Left lung (tissue), 10 donors: Measurements from ENCODE around the gene FBXW5. TPM values are rescaled to one million over a fixed set of nuclear protein-coding genes. Genes with fewer than 3 reads are reported as not detected.

Source experiments
- ATAC-seq: fragments of 200-7000 bp; cut with Tn5 transposase; one replicate; pipeline ENCODE4 v1.9.1; 2020; ENCODE audit warnings: moderate library complexity
- DNase-seq, 4 donors: peaks; one replicate each; pipeline ENCODE4 v3.0.0-alpha.2; 2013 to 2020
- H3K27ac ChIP-seq, 2 donors: fragments of 200-600 bp; sonication (generic) in 1 of 2; one replicate each; pipeline versions ENCODE4 v1.5.0 to v1.8.0; 2020 to 2021
- H3K27me3 ChIP-seq, 2 donors: fragments of 200-600 bp; sonication (generic) in 1 of 2; one replicate each; pipeline versions ENCODE4 v1.5.0 to v1.8.0; 2020 to 2021
- H3K36me3 ChIP-seq, 2 donors: fragments of 200-600 bp; sonication (generic) in 1 of 2; one replicate each; pipeline versions ENCODE4 v1.5.0 to v1.8.0; 2020 to 2021
- H3K4me1 ChIP-seq, 2 donors: fragments of 200-600 bp; one replicate each; pipeline ENCODE4 v1.8.0; 2021
- H3K4me3 ChIP-seq, 2 donors: fragments of 200-600 bp; sonication (generic) in 1 of 2; one replicate each; pipeline versions ENCODE4 v1.5.0 to v1.8.0; 2020 to 2021; ENCODE audit warnings: mild to moderate bottlenecking in 1 of 2
- H3K9me3 ChIP-seq, 2 donors: fragments of 200-600 bp; sonication (generic) in 1 of 2; one replicate each; pipeline versions ENCODE4 v1.5.0 to v1.8.0; 2020 to 2021
- intact Hi-C, 2 donors: fragments of 100-400 bp; cut with DNase I; formaldehyde crosslinking; loops; one replicate each; pipeline versions ENCODE4 v1.11.2 to v1.14.2; 2022
- polyA plus RNA-seq, 6 donors: library from polyadenylated mRNA; unstranded; fragments of 120-200 nt; gene quantifications; one replicate each; pipeline ENCODE4 v1.2.1, GENCODE V29; 2013; ENCODE audit not compliant: insufficient read length in 6 of 6
- total RNA-seq, 2 donors: library from RNA; stranded (reverse); fragmentation: NEBNext Ultra II Directional; extraction: Animal tissue kit (Norgen Biotek cat#: 25700); gene quantifications; one replicate each; pipeline ENCODE4 v1.2.1, GENCODE V29; 2021
- TF ChIP-seq, protein P1 (sequence below), 2 donors: fragments of 200-600 bp; sonication (generic) in 1 of 2; IDR thresholded peaks; one replicate each; pipeline versions ENCODE4 v1.5.0 to v1.8.0; 2021; ENCODE audit warnings: antibody characterized with exemption in 2 of 2
- donor health status: DM: no; HTN: yes; CAD: no.
- donor health status: DM: no; HTN: no; CAD: no.

The FBXW5 gene
- total and polyA plus RNA-seq, 8 donors: 33.0 to 111 (median 47.7) TPM

DNA sequence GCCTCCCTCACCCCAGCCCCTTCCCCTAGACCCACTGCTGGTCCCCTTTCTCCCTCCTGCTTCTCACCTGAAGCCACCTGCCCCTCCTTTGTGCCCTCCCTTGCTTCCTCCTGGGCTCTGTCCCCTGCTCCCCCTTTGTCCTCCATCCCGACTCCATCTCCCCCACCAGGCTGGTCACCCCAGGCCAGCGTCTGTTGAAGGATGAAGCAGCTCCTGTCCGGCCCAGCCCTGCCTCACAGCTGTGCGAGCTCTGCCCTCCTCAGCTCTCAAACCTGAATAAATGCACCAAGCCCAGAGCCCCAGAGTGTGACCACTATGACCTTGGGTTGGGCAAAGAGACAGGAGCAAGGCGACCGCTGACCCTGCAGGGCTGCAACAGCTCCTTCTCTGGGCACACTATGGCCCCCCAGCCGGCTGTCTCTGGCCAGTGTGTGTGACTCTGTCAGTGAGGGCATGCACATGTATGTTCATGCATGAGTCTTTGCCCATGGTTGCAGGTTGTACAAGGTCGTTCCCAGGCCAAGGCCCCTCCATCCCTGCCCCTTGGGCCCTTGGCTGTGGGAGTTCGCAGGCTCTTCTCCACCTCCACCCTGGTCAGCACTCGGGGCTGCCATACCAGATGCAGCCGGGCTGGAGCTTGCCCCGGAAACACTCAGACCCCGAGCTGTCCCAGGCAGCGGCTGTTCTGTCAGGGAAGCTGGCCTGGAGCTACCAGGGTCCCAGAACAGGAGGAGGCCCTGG, 10.8 kb upstream of the FBXW5 start:
- ATAC-seq: no peak
- no peaks in the 10 kb centered on the region for H3K27me3 ChIP-seq
- no peak overlapping the region for H3K4me3 ChIP-seq
- no peaks in the 10 kb centered on the region for H3K36me3 ChIP-seq
- intact Hi-C loops: no loop called here
- DNase-seq: peak in 1 of 4 donors; percentile 56
- TF ChIP-seq, protein P1, sequence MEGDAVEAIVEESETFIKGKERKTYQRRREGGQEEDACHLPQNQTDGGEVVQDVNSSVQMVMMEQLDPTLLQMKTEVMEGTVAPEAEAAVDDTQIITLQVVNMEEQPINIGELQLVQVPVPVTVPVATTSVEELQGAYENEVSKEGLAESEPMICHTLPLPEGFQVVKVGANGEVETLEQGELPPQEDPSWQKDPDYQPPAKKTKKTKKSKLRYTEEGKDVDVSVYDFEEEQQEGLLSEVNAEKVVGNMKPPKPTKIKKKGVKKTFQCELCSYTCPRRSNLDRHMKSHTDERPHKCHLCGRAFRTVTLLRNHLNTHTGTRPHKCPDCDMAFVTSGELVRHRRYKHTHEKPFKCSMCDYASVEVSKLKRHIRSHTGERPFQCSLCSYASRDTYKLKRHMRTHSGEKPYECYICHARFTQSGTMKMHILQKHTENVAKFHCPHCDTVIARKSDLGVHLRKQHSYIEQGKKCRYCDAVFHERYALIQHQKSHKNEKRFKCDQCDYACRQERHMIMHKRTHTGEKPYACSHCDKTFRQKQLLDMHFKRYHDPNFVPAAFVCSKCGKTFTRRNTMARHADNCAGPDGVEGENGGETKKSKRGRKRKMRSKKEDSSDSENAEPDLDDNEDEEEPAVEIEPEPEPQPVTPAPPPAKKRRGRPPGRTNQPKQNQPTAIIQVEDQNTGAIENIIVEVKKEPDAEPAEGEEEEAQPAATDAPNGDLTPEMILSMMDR (IDR thresholded peaks at IDR 0.05): no peak
- peaks cover 0 to 13% of the 10 kb centered on the region in 2 donors for H3K4me1 ChIP-seq
- no peak overlapping the region for H3K27ac ChIP-seq
- H3K9me3 ChIP-seq: no peaks in the 10 kb centered on the region

DNA sequence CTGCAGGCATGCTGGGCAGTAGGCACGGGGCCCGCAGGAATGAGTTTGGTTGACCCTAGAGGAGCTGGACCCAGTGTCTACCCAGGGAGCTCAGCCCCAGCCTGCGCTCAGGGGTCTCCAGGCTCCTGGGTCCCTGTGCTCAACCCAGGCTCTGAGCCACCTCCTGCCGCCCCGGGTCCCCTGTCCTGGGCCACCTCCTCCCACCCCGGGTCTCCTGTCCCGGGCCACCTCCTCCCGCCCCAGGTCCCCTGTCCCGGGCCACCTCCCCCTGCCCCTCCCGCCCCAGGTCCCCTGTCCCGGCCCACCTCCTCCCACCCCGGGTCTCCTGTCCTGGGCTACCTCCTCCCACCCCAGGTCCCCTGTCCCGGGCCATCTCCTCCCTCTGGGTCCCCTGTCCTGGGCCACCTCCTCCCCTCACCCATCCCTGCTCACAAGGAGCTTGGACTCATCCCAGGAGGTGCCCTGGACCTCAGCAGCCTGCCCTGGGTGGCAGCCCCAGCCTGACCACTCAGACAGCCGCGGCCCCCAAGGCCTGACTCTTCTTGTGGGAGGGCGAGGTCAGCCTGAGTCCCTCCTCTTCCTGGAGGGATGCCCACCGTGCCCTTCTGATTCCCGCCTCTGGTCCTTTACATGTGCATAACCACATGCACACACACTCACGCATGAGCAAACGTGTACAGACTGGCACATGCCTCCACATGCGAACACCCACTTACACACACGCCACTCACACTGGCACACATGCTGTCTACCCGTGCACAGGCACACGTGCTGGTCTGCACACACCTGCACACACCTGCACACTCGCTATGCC, 9.9 kb upstream of the FBXW5 start:
- TF ChIP-seq, protein P1 (IDR thresholded peaks at IDR 0.05): no peak
- Histone ChIP-seq H3K27ac (no peak overlapping the region), H3K36me3 (no peaks in the 10 kb centered on the region), H3K4me3 (no peak overlapping the region), H3K9me3 (no peaks in the 10 kb centered on the region), H3K27me3 (no peaks in the 10 kb centered on the region), H3K4me1 (peaks cover under 1 to 14% of the 10 kb centered on the region in 2 donors)
- ATAC-seq (no peak), DNase-seq (peak in 1 of 4 donors; percentile 69)
- intact Hi-C loops: no loop called here

DNA sequence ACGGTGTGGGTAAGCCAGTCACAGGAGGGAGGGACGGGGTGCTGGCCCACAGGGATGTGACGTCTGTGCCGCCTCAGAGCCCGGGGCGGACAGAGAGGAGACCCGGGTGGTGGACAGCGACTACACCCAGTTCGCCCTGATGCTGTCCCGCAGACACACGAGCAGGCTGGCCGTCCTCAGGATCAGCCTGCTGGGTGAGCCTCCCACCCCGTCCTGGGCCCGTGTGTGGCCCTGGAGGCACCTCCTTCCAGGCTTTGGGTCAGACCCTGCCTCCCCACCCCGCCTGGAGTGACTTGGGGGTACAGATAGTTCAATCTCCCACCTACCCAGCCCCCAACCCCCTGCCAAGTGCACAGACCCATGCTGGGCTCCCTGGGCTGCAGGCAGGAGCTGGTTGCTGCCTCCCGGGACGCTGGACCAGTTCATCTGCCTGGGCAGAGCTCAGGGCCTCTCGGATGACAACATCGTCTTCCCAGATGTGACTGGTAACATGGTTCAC, 9.3 kb upstream of the FBXW5 start:
- TF ChIP-seq, protein P1 (IDR thresholded peaks at IDR 0.05): no peak
- Histone ChIP-seq H3K4me1 (peaks cover 7 to 19% of the 10 kb centered on the region in 2 donors), H3K4me3 (no peak overlapping the region), H3K27ac (no peak overlapping the region), H3K36me3 (no peaks in the 10 kb centered on the region), H3K9me3 (no peaks in the 10 kb centered on the region), H3K27me3 (no peaks in the 10 kb centered on the region)
- ATAC-seq: no peak
- intact Hi-C loops: no loop called here
- DNase-seq: peak in 1 of 4 donors; percentile 73

DNA sequence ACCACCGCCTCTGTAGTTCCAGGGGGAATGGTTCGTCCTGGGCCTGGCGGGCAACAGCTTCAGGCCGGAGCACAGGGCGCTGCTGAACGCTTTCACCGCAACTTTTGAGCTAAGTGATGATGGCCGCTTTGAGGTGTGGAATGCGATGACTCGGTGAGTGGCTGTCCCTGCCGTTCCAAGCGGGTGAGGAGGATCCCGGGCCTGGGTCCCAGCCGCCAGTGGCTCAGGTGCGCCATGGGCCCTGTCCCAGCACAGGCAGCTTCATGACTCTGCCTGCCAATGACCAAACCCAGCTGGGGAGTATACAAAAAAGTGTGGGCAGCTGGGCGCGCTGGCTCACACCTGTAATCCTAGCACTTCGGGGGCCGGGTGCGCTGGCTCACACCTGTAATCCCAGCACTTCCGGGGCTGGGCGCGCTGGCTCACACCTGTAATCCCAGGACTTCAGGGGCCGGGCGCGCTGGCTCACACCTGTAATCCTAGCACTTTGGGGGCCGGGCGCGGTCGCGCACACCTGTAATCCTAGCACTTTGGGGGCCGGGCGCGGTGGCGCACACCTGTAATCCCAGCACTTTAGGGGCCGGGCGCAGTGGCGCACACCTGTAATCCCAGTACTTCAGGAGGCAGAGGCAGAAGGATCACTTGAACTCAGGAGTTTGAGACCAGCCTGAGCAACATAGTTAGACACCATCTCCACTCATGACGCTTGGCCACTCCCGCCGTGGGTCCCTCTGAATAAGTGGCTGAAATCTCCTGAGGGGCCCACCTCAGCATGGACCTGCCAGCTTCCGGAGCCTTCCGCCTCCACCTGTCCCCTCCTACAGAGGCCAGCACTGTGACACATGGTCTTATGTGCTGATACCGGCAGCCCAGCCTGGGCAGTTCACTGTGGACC, 8.6 kb upstream of the FBXW5 start:
- Histone ChIP-seq H3K36me3 (no peaks in the 10 kb centered on the region), H3K4me1 (peaks cover 9 to 26% of the 10 kb centered on the region in 2 donors), H3K4me3 (no peak overlapping the region), H3K27ac (no peak overlapping the region), H3K27me3 (no peaks in the 10 kb centered on the region), H3K9me3 (no peaks in the 10 kb centered on the region)
- TF ChIP-seq, protein P1 (IDR thresholded peaks at IDR 0.05): no peak
- ATAC-seq: no peak
- intact Hi-C loops: no loop called here
- peak in 1 of 4 donors; percentile 64 for DNase-seq
